ENCODE results near the gene ZNF235. TPM values are rescaled to one million over a fixed set of nuclear protein-coding genes. Genes with fewer than 3 reads are reported as not detected.
"Not testable (repeated sequence)": the region's sequence is repeated elsewhere in the genome, so short reads cannot be mapped to it uniquely, and the experiment has no call there.

The ZNF235 gene
- total RNA-seq, 2 donors from 2014 or later, result 3.3 to 4.3 TPM

DNA sequence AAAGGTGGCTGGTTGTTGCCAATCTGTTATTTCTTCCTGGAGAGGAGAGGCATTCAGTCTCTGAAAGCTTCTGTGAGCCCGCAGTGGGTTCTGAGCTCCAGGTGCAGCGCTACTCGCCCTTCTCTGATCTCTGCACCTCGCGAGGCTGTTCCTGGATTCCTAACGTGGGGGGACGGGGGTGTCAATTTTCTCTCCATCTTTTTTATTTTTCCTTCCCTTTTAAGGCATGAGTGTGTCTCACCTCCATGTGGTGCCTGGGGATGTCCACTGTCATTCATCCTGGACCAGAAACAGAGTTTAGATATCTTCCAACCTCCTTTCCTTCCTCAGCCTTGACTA lies 44.5 kb downstream of the ZNF235 start:
- intact Hi-C loops (cut with DNase I), result no loop called here
- ATAC-seq (peak; percentile 17 to 57), DNase-seq (no peak)

GRCh38 chr19:44258835-44259413 lies 45.9 kb downstream of the ZNF235 start:
- DNase-seq, result no peak
- intact Hi-C loops (cut with DNase I), result no loop called here
- ATAC-seq, result no peak

DNA sequence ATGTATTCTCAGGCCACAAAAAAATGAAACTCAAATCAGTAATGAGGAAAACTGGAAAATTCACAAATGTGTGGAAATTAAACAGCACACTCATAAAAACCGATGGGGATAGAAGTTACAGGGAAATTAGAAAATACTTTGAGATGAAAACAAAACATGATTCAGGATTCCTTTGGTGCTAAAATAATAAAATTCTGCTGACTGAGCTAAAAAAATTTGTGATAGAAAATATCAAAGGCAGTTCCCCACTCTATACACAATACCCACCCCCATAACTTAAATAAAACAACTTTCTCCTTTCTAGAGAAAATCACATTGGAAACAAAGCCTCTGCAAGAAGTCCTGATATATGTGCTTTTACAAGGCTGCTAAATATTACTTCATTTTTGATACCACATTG lies 46.7 kb downstream of the ZNF235 start:
- no peak for DNase-seq
- no peak for ATAC-seq
- intact Hi-C loops (cut with DNase I), result no loop called here

- DNase-seq, result no peak
- intact Hi-C loops (cut with DNase I), result no loop called here
- ATAC-seq, result no peak
Observed at GRCh38 chr19:44255705-44256411, 49.0 kb downstream of the ZNF235 start.

GRCh38 chr19:44254496-44254895 lies 50.3 kb downstream of the ZNF235 start:
- ATAC-seq, result no peak
- intact Hi-C loops (cut with DNase I), result no loop called here
- DNase-seq, result no peak

GRCh38 chr19:44253392-44253791 lies 51.4 kb downstream of the ZNF235 start:
- DNase-seq; ATAC-seq; intact Hi-C loops (cut with DNase I): not testable (repeated sequence)

DNA sequence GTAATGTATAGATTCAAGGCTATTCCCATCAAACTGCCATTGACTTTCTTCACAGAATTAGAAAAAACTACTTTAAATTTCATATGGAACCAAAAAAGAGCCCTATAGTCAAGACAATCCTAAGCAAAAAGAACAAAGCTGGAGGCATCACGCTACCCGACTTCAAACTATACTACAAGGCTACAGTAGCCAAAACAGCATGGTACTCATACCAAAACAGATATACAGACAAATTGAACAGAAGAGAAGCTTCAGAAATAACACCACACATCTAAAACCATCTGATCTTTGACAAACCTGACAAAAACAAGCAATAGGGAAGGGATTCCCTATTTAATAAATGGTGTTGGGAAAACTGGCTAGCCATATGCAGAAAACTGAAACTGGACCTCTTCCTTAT lies 52.5 kb downstream of the ZNF235 start:
- intact Hi-C loops (cut with DNase I); DNase-seq; ATAC-seq: not testable (repeated sequence)

GRCh38 chr19:44236384-44236783 lies 68.4 kb downstream of the ZNF235 start:
- no peak for DNase-seq
- intact Hi-C loops (cut with DNase I), result no loop called here
- ATAC-seq, result no peak

Other genes with a start within 250 kb of the ZNF235 start
- 1 to 10 TPM; 1.9 TPM for gene ZNF284, start 232.9 kb downstream of the ZNF235 start, total RNA-seq
- gene ZNF224, start 210.7 kb downstream of the ZNF235 start, total RNA-seq, result 10 to 100 TPM; 11.1 to 13.4 TPM
- gene ZNF225, start 191.6 kb downstream of the ZNF235 start, total RNA-seq, result 1 to 10 TPM; 3.2 to 3.3 TPM
- gene ZNF234, start 163.5 kb downstream of the ZNF235 start, total RNA-seq, result 1 to 10 TPM; 8.1 to 9.6 TPM
- 10 to 100 TPM; 14.9 to 17.8 TPM for gene ZNF226, start 139.9 kb downstream of the ZNF235 start, total RNA-seq
- 10 to 100 TPM; 11.1 to 12.9 TPM for gene ZNF227, start 92.5 kb downstream of the ZNF235 start, total RNA-seq
- gene ZNF233, start 45.1 kb downstream of the ZNF235 start, total RNA-seq, result 1 to 10 TPM; 3.4 to 5.5 TPM
- gene ZNF112, start 51.7 kb upstream of the ZNF235 start, total RNA-seq, result 1 to 10 TPM; 4.5 to 5.2 TPM
- gene ZNF285, start 96.6 kb upstream of the ZNF235 start, total RNA-seq, result 1 to 10 TPM; 3.6 to 3.9 TPM
- gene ZNF229, start 143.4 kb upstream of the ZNF235 start, total RNA-seq, result 1 to 10 TPM; 5.2 to 5.6 TPM
- 1 to 10 TPM; 3.4 to 4.9 TPM for gene ZNF180, start 195.5 kb upstream of the ZNF235 start, total RNA-seq
- gene CEACAM20, start 224.7 kb upstream of the ZNF235 start, total RNA-seq, result not detected